GM10266 (cell line): ENCODE results near the gene MTMR1.

Source experiments
- DNase-seq: peaks from one replicate; pipeline ENCODE4 v3.0.0; 2012; ENCODE audit errors: extremely low spot score
- TF ChIP-seq, protein P1 (sequence below): IDR thresholded peaks from 2 replicates; pipeline ENCODE4 v1.5.1; 2012; ENCODE audit warnings: mild to moderate bottlenecking, low read depth; ENCODE audit not compliant: control insufficient read depth, insufficient read depth; ENCODE audit errors: missing control alignments

The MTMR1 gene

DNA sequence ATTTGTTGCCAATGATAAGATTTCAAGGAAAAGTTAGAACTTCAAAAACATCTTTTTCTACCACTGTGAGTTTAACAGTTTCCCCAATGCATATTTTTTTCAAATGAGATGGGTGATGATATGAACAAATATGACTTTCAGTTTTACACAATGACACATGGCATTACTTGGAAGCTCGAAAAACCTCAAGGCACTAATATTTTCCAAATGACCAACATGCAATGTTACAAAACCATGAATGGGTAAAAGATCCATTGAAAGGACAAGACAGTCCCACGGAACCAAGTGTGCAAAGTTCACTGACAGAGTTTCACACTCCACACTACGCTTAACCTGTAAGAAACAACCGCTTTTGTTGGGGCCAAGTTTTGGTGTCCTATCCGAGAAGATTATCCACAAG lies 120.7 kb downstream of the MTMR1 start:
- TF ChIP-seq, protein P1, sequence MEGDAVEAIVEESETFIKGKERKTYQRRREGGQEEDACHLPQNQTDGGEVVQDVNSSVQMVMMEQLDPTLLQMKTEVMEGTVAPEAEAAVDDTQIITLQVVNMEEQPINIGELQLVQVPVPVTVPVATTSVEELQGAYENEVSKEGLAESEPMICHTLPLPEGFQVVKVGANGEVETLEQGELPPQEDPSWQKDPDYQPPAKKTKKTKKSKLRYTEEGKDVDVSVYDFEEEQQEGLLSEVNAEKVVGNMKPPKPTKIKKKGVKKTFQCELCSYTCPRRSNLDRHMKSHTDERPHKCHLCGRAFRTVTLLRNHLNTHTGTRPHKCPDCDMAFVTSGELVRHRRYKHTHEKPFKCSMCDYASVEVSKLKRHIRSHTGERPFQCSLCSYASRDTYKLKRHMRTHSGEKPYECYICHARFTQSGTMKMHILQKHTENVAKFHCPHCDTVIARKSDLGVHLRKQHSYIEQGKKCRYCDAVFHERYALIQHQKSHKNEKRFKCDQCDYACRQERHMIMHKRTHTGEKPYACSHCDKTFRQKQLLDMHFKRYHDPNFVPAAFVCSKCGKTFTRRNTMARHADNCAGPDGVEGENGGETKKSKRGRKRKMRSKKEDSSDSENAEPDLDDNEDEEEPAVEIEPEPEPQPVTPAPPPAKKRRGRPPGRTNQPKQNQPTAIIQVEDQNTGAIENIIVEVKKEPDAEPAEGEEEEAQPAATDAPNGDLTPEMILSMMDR: no peak
- DNase-seq: no peak
